ENCODE results near the gene SRPX. TPM values are rescaled to one million over a fixed set of nuclear protein-coding genes. Genes with fewer than 3 reads are reported as not detected.

Gene SRPX
- polyA plus RNA-seq, 4 donors = 2.2 to 104 (median 5.0) TPM

- Histone ChIP-seq H3K4me3 (ENCODE audit: low read depth in 1 of 3, low read length in 3 of 3) (no peak overlapping the region), H3K4me1 (ENCODE audit: control insufficient read depth in 3 of 3, insufficient read depth in 2 of 3, low read depth in 1 of 3, low read length in 2 of 3) (no peaks in the 10 kb centered on the region), H3K27me3 (ENCODE audit: control insufficient read depth in 3 of 3, insufficient read depth in 3 of 3, low read length in 3 of 3) (no peaks in the 10 kb centered on the region), H3K27ac (ENCODE audit: low read depth in 1 of 3, low read length in 2 of 3) (no peak overlapping the region), H3K9me3 (ENCODE audit: control insufficient read depth in 2 of 2, insufficient read depth in 1 of 2, low read depth in 1 of 2, low read length in 1 of 2) (no peaks in the 10 kb centered on the region), H3K36me3 (ENCODE audit: control insufficient read depth in 3 of 3, insufficient read depth in 2 of 3, low read depth in 1 of 3, low read length in 3 of 3) (no peaks in the 10 kb centered on the region)
- DNase-seq = peak in 1 of 2 donors; percentile 8
- WGBS, 3 donors = 85 to 96% (median 91%) methylated on average over 2 of the region's 2 CpGs
- FAIRE-seq = no peak
Measured at GRCh38 chrX:38138900-38139299, 81.8 kb downstream of the SRPX start.

GRCh38 chrX:38138157-38138891, 82.3 kb downstream of the SRPX start:
- no peaks in the 10 kb centered on the region for H3K4me1 ChIP-seq (ENCODE audit: control insufficient read depth in 3 of 3, insufficient read depth in 2 of 3, low read depth in 1 of 3, low read length in 2 of 3)
- WGBS, 3 donors = 63 to 81% (median 78%) methylated on average over 2 of the region's 2 CpGs
- no peak overlapping the region for H3K27ac ChIP-seq (ENCODE audit: low read depth in 1 of 3, low read length in 2 of 3)
- H3K27me3 ChIP-seq (ENCODE audit: control insufficient read depth in 3 of 3, insufficient read depth in 3 of 3, low read length in 3 of 3) = no peaks in the 10 kb centered on the region
- no peak overlapping the region for H3K4me3 ChIP-seq (ENCODE audit: low read depth in 1 of 3, low read length in 3 of 3)
- FAIRE-seq (no peak), DNase-seq (no peak)
- no peaks in the 10 kb centered on the region for H3K36me3 ChIP-seq (ENCODE audit: control insufficient read depth in 3 of 3, insufficient read depth in 2 of 3, low read depth in 1 of 3, low read length in 3 of 3)
- no peaks in the 10 kb centered on the region for H3K9me3 ChIP-seq (ENCODE audit: control insufficient read depth in 2 of 2, insufficient read depth in 1 of 2, low read depth in 1 of 2, low read length in 1 of 2)

GRCh38 chrX:38129366-38129765, 91.3 kb downstream of the SRPX start:
- Histone ChIP-seq H3K4me3 (ENCODE audit: low read depth in 1 of 3, low read length in 3 of 3) (no peak overlapping the region), H3K4me1 (ENCODE audit: control insufficient read depth in 3 of 3, insufficient read depth in 2 of 3, low read depth in 1 of 3, low read length in 2 of 3) (no peaks in the 10 kb centered on the region), H3K9me3 (ENCODE audit: control insufficient read depth in 2 of 2, insufficient read depth in 1 of 2, low read depth in 1 of 2, low read length in 1 of 2) (no peaks in the 10 kb centered on the region), H3K36me3 (ENCODE audit: control insufficient read depth in 3 of 3, insufficient read depth in 2 of 3, low read depth in 1 of 3, low read length in 3 of 3) (no peaks in the 10 kb centered on the region), H3K27me3 (ENCODE audit: control insufficient read depth in 3 of 3, insufficient read depth in 3 of 3, low read length in 3 of 3) (no peaks in the 10 kb centered on the region), H3K27ac (ENCODE audit: low read depth in 1 of 3, low read length in 2 of 3) (no peak overlapping the region)
- DNase-seq (no peak), FAIRE-seq (no peak)

- Histone ChIP-seq H3K27me3 (ENCODE audit: control insufficient read depth in 3 of 3, insufficient read depth in 3 of 3, low read length in 3 of 3) (no peaks in the 10 kb centered on the region), H3K4me1 (ENCODE audit: control insufficient read depth in 3 of 3, insufficient read depth in 2 of 3, low read depth in 1 of 3, low read length in 2 of 3) (no peaks in the 10 kb centered on the region), H3K36me3 (ENCODE audit: control insufficient read depth in 3 of 3, insufficient read depth in 2 of 3, low read depth in 1 of 3, low read length in 3 of 3) (no peaks in the 10 kb centered on the region), H3K9me3 (ENCODE audit: control insufficient read depth in 2 of 2, insufficient read depth in 1 of 2, low read depth in 1 of 2, low read length in 1 of 2) (no peaks in the 10 kb centered on the region), H3K27ac (ENCODE audit: low read depth in 1 of 3, low read length in 2 of 3) (no peak overlapping the region), H3K4me3 (ENCODE audit: low read depth in 1 of 3, low read length in 3 of 3) (no peak overlapping the region)
- FAIRE-seq (no peak), DNase-seq (no peak)
- WGBS, 3 donors = 52 to 92% (median 86%) methylated on average over 1 of the region's 1 CpG
Measured at GRCh38 chrX:38127961-38128360, 92.7 kb downstream of the SRPX start.

GRCh38 chrX:38126179-38126578, 94.5 kb downstream of the SRPX start:
- no peak for FAIRE-seq
- Histone ChIP-seq H3K27me3 (ENCODE audit: control insufficient read depth in 3 of 3, insufficient read depth in 3 of 3, low read length in 3 of 3) (no peaks in the 10 kb centered on the region), H3K4me1 (ENCODE audit: control insufficient read depth in 3 of 3, insufficient read depth in 2 of 3, low read depth in 1 of 3, low read length in 2 of 3) (no peaks in the 10 kb centered on the region), H3K27ac (ENCODE audit: low read depth in 1 of 3, low read length in 2 of 3) (no peak overlapping the region), H3K4me3 (ENCODE audit: low read depth in 1 of 3, low read length in 3 of 3) (no peak overlapping the region), H3K9me3 (ENCODE audit: control insufficient read depth in 2 of 2, insufficient read depth in 1 of 2, low read depth in 1 of 2, low read length in 1 of 2) (no peaks in the 10 kb centered on the region), H3K36me3 (ENCODE audit: control insufficient read depth in 3 of 3, insufficient read depth in 2 of 3, low read depth in 1 of 3, low read length in 3 of 3) (no peaks in the 10 kb centered on the region)
- DNase-seq = no peak
- WGBS, 3 donors = 72 to 93% (median 79%) methylated on average over 3 of the region's 3 CpGs

- Histone ChIP-seq H3K9me3 (ENCODE audit: control insufficient read depth in 2 of 2, insufficient read depth in 1 of 2, low read depth in 1 of 2, low read length in 1 of 2) (no peaks in the 10 kb centered on the region), H3K27me3 (ENCODE audit: control insufficient read depth in 3 of 3, insufficient read depth in 3 of 3, low read length in 3 of 3) (no peaks in the 10 kb centered on the region), H3K4me3 (ENCODE audit: low read depth in 1 of 3, low read length in 3 of 3) (no peak overlapping the region), H3K4me1 (ENCODE audit: control insufficient read depth in 3 of 3, insufficient read depth in 2 of 3, low read depth in 1 of 3, low read length in 2 of 3) (no peaks in the 10 kb centered on the region), H3K36me3 (ENCODE audit: control insufficient read depth in 3 of 3, insufficient read depth in 2 of 3, low read depth in 1 of 3, low read length in 3 of 3) (no peaks in the 10 kb centered on the region), H3K27ac (ENCODE audit: low read depth in 1 of 3, low read length in 2 of 3) (no peak overlapping the region)
- DNase-seq (no peak), FAIRE-seq (no peak)
- 60 to 68% (median 68%) methylated on average over 1 of the region's 1 CpG for WGBS, 3 donors
Measured at GRCh38 chrX:38124000-38124399, 96.7 kb downstream of the SRPX start.

- Histone ChIP-seq H3K4me3 (ENCODE audit: low read depth in 1 of 3, low read length in 3 of 3) (no peak overlapping the region), H3K4me1 (ENCODE audit: control insufficient read depth in 3 of 3, insufficient read depth in 2 of 3, low read depth in 1 of 3, low read length in 2 of 3) (no peaks in the 10 kb centered on the region), H3K36me3 (ENCODE audit: control insufficient read depth in 3 of 3, insufficient read depth in 2 of 3, low read depth in 1 of 3, low read length in 3 of 3) (no peaks in the 10 kb centered on the region), H3K27me3 (ENCODE audit: control insufficient read depth in 3 of 3, insufficient read depth in 3 of 3, low read length in 3 of 3) (no peaks in the 10 kb centered on the region), H3K9me3 (ENCODE audit: control insufficient read depth in 2 of 2, insufficient read depth in 1 of 2, low read depth in 1 of 2, low read length in 1 of 2) (no peaks in the 10 kb centered on the region), H3K27ac (ENCODE audit: low read depth in 1 of 3, low read length in 2 of 3) (no peak overlapping the region)
- peak in 1 of 2 donors; percentile 14 for DNase-seq
- WGBS, 3 donors = 68 to 79% (median 76%) methylated on average over 7 of the region's 7 CpGs
- no peak for FAIRE-seq
Measured at GRCh38 chrX:38117485-38117884, 103.2 kb downstream of the SRPX start.

- 56 to 76% (median 61%) methylated on average over 1 of the region's 1 CpG for WGBS, 3 donors
- no peak overlapping the region for H3K4me3 ChIP-seq (ENCODE audit: low read depth in 1 of 3, low read length in 3 of 3)
- FAIRE-seq (no peak), DNase-seq (no peak)
- H3K4me1 ChIP-seq (ENCODE audit: control insufficient read depth in 3 of 3, insufficient read depth in 2 of 3, low read depth in 1 of 3, low read length in 2 of 3) = no peaks in the 10 kb centered on the region
- H3K36me3 ChIP-seq (ENCODE audit: control insufficient read depth in 3 of 3, insufficient read depth in 2 of 3, low read depth in 1 of 3, low read length in 3 of 3) = no peaks in the 10 kb centered on the region
- no peaks in the 10 kb centered on the region for H3K9me3 ChIP-seq (ENCODE audit: control insufficient read depth in 2 of 2, insufficient read depth in 1 of 2, low read depth in 1 of 2, low read length in 1 of 2)
- H3K27me3 ChIP-seq (ENCODE audit: control insufficient read depth in 3 of 3, insufficient read depth in 3 of 3, low read length in 3 of 3) = no peaks in the 10 kb centered on the region
- no peak overlapping the region for H3K27ac ChIP-seq (ENCODE audit: low read depth in 1 of 3, low read length in 2 of 3)
Measured at GRCh38 chrX:38116706-38117105, 104.0 kb downstream of the SRPX start.

GRCh38 chrX:38112566-38112965, 108.1 kb downstream of the SRPX start:
- Histone ChIP-seq H3K4me1 (ENCODE audit: control insufficient read depth in 3 of 3, insufficient read depth in 2 of 3, low read depth in 1 of 3, low read length in 2 of 3) (peaks cover 0 to 3% (median 0%) of the 10 kb centered on the region in 3 donors), H3K9me3 (ENCODE audit: control insufficient read depth in 2 of 2, insufficient read depth in 1 of 2, low read depth in 1 of 2, low read length in 1 of 2) (no peaks in the 10 kb centered on the region), H3K27me3 (ENCODE audit: control insufficient read depth in 3 of 3, insufficient read depth in 3 of 3, low read length in 3 of 3) (no peaks in the 10 kb centered on the region), H3K36me3 (ENCODE audit: control insufficient read depth in 3 of 3, insufficient read depth in 2 of 3, low read depth in 1 of 3, low read length in 3 of 3) (no peaks in the 10 kb centered on the region), H3K27ac (ENCODE audit: low read depth in 1 of 3, low read length in 2 of 3) (no peak overlapping the region), H3K4me3 (ENCODE audit: low read depth in 1 of 3, low read length in 3 of 3) (no peak overlapping the region)
- DNase-seq (peak; percentile 2 to 15), FAIRE-seq (no peak)
- WGBS, 3 donors = 26 to 42% (median 30%) methylated on average over 4 of the region's 4 CpGs
